Lower leg skin (tissue), 4 donors: ENCODE data around the gene AQP2. TPM values are rescaled to one million over a fixed set of nuclear protein-coding genes. Genes with fewer than 3 reads are reported as not detected.

Experiments used
- DNase-seq, 2 donors: peaks; one replicate each; pipeline ENCODE4 v3.0.0-alpha.2; 2019; ENCODE audit warnings: low spot score in 2 of 2
- H3K4me3 ChIP-seq: fragments of 200-600 bp; sonication (generic); 2 replicates; pipeline ENCODE4 v1.5.1; 2017; ENCODE audit warnings: mild to moderate bottlenecking, low read depth; ENCODE audit not compliant: poor library complexity, severe bottlenecking
- POLR2A ChIP-seq, 2 donors: fragments of 450-650 bp; IDR thresholded peaks; one replicate each; pipeline ENCODE4 v1.6.1; 2016 to 2017; ENCODE audit warnings: antibody characterized with exemption in 2 of 2, mild to moderate bottlenecking in 1 of 2, moderate library complexity in 1 of 2
- WGBS, 2 donors: methylation state at CpG; one replicate each; pipeline ENCODE4 v1.1.5; 2018; 5-methylcytosine and 5-hydroxymethylcytosine counted together
- intact Hi-C: fragments of 100-400 bp; cut with DNase I; formaldehyde crosslinking; loops from one replicate; pipeline ENCODE4 v1.15.0; 2023; ENCODE audit warnings: low total_unique reads
- total RNA-seq, 4 donors: library from RNA; depleted of rRNA; stranded (reverse); fragments of >200 nt; gene quantifications; one replicate each; pipeline ENCODE4 v1.1.0, GENCODE V29; 2016
- TF ChIP-seq, protein P1 (sequence below), 3 donors: fragments of 450-650 bp; IDR thresholded peaks; one replicate each; pipeline ENCODE4 v1.5.1; 2016; ENCODE audit warnings: antibody characterized with exemption in 3 of 3, mild to moderate bottlenecking in 3 of 3, moderate library complexity in 2 of 3

The AQP2 gene
- total RNA-seq, 4 donors from 2014 or later: 0.36 TPM; not detected in 3

DNA sequence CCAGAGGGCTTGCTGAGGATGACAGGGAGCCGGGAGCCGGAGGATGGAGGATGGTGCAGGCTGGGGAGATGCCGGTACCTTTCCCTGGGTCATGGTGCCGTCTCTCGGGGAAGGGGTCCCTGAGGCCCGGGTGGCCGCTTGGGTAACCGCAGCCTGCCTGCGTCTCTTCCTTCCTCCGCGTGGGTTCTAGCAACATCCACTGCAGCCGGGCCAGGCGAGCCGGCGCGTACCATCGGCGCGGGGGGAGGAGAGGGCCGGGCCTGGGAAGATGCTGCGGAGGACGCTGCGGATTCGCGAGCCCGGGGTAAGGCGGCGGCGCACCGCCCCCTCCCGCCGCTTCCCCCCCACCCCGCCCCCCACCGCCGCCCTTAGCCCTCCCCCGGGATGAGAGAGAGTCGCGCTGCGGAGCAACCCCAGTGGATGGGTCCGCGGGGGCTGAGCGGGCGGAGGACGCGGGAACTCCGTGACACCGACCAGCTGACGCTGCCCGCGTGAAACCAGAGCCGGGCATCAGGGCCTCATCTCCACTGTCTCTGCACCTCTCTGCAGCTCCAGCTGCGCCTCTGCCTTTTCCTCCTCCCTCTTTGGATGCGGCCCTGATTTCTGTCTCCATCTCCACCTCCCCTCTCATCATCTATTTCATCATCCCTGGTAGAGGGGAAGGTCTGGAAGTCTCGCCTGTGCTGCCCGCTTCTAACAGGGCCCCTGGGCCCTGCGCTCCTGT lies 46.7 kb upstream of the AQP2 start, which contains the start of gene FAIM2:
Gene FAIM2 (minus strand): TSS at position 201 of the 724 bp plus-strand sequence. CDS start 108 bp downstream, at position 93.
- no peak for DNase-seq
- intact Hi-C loops: no loop called here
- TF ChIP-seq POLR2A (IDR thresholded peaks at IDR 0.05): no peak
- TF ChIP-seq, protein P1, sequence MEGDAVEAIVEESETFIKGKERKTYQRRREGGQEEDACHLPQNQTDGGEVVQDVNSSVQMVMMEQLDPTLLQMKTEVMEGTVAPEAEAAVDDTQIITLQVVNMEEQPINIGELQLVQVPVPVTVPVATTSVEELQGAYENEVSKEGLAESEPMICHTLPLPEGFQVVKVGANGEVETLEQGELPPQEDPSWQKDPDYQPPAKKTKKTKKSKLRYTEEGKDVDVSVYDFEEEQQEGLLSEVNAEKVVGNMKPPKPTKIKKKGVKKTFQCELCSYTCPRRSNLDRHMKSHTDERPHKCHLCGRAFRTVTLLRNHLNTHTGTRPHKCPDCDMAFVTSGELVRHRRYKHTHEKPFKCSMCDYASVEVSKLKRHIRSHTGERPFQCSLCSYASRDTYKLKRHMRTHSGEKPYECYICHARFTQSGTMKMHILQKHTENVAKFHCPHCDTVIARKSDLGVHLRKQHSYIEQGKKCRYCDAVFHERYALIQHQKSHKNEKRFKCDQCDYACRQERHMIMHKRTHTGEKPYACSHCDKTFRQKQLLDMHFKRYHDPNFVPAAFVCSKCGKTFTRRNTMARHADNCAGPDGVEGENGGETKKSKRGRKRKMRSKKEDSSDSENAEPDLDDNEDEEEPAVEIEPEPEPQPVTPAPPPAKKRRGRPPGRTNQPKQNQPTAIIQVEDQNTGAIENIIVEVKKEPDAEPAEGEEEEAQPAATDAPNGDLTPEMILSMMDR (IDR thresholded peaks at IDR 0.05): no peak
- WGBS, 2 donors: 5 to 6% methylated on average over 21 to 34 of the region's 56 CpGs
- no peak within 1 kb of the TSS for H3K4me3 ChIP-seq

DNA sequence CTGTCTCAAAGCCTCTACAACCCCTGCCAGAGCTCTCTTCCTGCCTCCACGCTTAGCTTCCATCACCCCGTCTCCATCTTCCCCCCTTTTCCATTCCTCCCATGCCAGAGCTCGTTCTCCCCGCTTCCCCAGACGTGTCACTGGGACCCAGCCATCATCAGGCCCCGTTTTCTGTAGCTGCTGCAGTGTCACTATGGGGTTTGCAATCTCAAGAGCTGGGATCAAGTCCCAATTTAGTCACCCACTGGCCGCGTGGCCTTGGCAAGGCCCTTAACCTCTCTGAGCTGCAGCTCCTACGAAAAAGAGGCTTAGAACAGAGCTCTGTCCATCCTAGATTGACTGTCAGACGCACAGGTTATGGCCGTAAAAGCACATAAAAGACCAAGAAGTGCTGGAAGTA lies 45.9 kb upstream of the AQP2 start:
- 86 to 90% methylated on average over 11 of the region's 11 CpGs for WGBS, 2 donors
- no peak overlapping the region for H3K4me3 ChIP-seq
- intact Hi-C loops: no loop called here
- no peak for TF ChIP-seq POLR2A (IDR thresholded peaks at IDR 0.05)
- TF ChIP-seq, protein P1 (IDR thresholded peaks at IDR 0.05): no peak
- DNase-seq: no peak

DNA sequence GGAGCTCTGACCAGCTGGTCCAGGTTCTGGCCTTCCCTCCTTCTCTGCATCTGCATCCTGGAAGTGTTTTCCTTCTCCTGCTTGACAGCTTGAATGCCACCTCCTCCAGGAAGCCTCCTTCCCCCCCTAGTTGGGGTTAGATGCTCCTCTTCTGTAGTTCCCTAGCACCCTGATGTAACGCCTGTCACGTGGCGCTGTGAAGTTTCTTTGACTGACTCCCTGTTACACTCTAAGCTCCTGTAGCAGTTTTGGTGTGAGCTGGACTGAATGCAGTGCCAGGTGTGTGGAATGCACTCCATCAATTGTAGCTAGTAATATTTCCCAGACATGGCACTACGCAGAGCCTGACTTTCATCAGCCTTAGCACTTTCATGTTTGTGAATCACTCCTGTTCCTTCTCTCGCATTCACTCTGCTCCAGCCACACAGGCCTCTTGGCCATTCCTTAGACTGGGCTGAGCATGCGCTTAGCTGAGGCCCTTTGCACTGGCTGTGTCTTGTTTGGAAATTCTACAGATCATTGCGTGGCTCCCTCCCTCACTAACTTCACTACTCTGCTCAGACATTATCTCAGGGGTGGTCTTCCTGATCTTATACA lies 44.7 kb upstream of the AQP2 start:
- intact Hi-C loops: no loop called here
- no peak overlapping the region for H3K4me3 ChIP-seq
- DNase-seq: no peak
- 93 to 98% methylated on average over 7 of the region's 7 CpGs for WGBS, 2 donors
- TF ChIP-seq, protein P1 (IDR thresholded peaks at IDR 0.05): no peak
- no peak for TF ChIP-seq POLR2A (IDR thresholded peaks at IDR 0.05)

DNA sequence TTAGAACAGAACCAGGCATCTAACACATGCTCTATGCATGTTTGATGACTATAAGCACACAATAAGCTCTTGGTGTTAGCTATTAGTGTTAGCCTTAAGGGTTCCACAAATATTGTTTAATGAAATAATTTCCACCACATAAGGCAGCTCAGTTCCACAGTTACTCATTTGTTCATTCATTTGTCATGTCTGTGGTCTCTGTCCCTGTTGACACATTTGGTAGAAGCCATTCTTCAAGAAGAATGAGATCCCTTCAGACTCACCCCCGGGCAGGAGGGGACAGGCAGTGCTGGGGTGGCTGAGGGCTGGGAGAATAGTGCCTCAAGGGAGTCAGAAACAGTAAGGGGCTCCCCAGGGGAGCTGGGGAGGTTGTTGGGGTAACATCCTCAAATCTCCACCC lies 43.2 kb upstream of the AQP2 start:
- WGBS, 2 donors: 79 to 84% methylated on average over 1 of the region's 1 CpG
- intact Hi-C loops: no loop called here
- no peak for DNase-seq
- no peak overlapping the region for H3K4me3 ChIP-seq
- no peak for TF ChIP-seq POLR2A (IDR thresholded peaks at IDR 0.05)
- TF ChIP-seq, protein P1 (IDR thresholded peaks at IDR 0.05): no peak

DNA sequence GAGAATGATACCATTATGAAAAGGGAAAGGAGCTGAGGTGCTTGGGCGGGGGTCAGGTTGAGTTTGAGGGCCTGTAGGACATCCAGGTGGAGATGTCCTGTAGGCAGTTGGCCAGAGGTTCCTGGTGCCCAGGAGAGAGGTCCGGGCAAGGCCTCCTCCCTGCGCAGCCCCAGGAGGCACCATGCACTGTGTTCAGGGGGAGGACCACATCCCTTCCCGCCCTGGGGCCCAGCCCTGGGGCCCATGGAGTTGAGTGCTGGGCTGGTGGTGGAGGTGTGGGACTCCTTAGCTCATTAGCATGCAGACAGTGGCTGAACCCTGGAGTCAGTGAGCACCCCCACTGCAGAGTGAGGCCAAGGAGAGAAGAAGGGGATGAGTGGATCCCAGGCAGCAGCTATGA lies 41.2 kb upstream of the AQP2 start:
- intact Hi-C loops: no loop called here
- no peak for DNase-seq

More for the DNA sequence above, 41.2 kb upstream of the AQP2 start:
- 96 to 98% methylated on average over 4 of the region's 4 CpGs for WGBS, 2 donors
- H3K4me3 ChIP-seq: no peak overlapping the region
- TF ChIP-seq, protein P1 (IDR thresholded peaks at IDR 0.05): no peak
- TF ChIP-seq POLR2A (IDR thresholded peaks at IDR 0.05): no peak
